GM21529 (cell line): ENCODE measurements around the gene FRZB.
"Not testable (repeated sequence)": the region's sequence is repeated elsewhere in the genome, so short reads cannot be mapped to it uniquely, and the experiment has no call there.

Experiments
- ATAC-seq: cut with Tn5 transposase; IDR thresholded peaks from one replicate; pipeline ENCODE4 v1.9.1; 2021; ENCODE audit not compliant: unreplicated experiment

The FRZB gene

GRCh38 chr2:182866461-182867406 lies at the start of gene FRZB:
Gene FRZB (minus strand): TSS chr2:182866637. CDS start chr2:182866552, 85 bp downstream.
- ATAC-seq: no peak

GRCh38 chr2:182915369-182916326 lies 49.2 kb upstream of the FRZB start:
- ATAC-seq: no peak

DNA sequence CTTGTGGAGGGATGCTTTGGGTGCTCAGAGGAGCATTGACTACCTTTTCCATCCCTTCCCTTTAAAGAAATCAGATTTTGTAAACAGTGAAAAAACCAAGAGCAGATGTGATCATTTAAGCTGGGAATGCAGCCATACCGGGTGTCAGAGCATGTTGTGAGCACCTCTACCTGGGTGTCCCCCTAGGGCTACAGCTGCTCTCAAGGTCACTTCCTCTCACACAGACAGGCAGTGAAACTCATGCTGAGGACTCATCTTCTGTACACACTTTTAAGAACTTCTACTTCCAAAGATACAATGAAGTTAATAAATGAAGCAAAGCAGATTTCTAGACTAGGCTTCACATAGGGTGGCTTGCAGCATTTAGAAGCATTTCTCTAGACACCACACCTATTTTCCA lies 48.4 kb upstream of the FRZB start:
- ATAC-seq: no peak

DNA sequence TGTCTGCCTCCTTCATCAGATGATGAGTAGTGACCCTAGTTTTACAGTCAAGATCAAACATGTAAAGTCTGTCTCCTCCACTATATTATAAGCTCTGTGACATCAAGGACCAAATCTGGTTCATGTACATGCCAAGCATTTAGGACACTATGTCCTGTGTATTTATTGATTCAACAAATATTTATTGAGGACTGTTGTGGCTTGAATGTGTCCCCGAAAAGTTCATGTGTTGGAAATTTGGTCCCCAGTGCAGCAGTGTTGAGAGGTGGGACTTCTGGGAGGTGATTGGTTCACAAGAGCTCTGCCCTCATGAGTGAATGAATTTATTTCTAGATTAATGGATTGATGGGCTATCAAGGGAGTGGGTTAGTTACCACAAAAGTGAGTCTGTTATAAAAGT lies 46.6 kb upstream of the FRZB start:
- ATAC-seq: no peak

DNA sequence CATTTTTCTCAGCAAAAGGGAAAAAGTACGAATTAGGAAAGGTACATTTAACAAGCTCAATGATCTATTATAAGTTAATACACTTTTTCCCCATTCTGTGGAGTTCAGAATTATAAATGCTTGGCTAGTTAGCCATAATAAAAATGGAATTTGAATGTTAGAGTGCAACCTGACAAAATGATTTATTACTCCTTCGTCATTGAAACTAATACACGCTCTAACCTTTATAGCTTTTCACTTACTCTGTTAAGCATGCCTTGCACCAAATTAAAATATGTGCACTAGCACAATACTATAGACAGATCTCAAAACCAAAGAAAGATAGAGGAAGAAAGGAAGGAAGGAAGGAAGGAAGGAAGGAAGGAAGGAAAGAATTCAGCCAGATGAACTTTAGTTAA lies 46.1 kb upstream of the FRZB start:
- ATAC-seq: no peak

DNA sequence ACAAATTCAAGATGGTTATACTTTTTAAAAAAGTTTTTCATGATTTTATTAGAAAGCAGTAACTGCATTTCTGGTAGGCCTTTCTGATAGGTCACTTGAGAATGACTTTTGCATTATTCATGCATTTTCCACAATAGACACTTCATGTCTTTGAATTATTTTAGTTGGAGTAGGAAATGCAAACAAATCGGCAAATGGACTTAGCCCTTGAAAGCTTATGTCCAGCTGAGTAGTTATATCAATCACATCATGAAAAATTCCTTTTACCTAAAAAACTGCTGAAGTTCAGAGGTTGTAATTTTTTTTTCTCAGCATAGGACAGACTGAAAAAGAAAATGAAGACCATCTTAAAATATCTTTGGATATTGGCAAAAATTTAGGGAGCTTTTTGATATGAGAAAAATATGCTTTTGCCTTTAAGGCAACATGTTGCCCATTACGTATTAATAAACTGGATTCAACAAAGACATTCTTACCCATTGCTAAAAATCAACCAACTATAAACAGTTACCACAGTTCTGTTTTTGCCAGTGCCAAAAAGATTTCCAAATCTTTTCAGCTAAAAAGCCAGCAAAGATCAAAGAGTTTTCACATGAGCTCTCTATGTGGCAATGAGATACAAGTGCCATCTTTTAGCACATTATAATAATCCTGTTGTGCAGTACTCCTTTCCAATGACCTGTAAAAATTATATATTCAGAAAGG lies 45.5 kb upstream of the FRZB start:
- no peak for ATAC-seq

DNA sequence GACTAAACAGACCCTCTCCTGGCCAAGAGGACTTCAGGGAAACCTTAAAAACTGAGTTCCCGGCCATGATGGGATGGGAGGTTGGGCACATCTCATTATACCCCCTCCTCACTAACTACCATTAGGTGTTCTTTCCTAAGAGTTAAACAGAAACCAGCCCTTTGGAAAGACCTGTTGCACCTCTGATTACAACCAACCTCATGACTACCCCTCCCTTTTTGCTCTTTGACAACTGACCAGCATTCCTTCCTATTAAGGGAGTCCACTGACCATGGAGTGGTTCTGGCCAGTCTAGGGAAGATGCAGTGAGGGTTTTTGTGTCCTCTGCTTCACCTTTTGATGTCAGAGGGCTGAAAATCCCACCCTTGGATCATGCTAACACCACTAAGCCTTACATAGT lies 44.5 kb upstream of the FRZB start:
- no peak for ATAC-seq

- no peak for ATAC-seq
Observed at GRCh38 chr2:182907081-182907830, 40.8 kb upstream of the FRZB start.

DNA sequence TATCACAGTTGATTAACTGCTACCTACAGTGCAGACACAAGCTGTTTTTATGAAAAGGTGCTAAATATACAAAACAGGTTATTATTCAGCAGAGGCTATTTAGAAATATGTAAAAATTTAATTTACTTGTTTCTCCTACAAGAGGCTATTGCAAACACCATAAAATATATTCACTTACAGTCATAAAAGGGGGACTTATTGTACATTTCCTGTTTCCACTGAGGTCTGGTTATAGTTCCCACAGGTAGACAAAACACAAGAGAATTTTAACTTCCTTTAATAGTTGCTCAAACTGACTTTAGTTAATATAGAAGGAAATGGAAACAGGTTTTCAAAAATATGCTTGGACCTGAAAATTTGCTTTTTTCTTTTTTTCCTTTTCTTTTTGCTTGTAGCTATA lies 40.0 kb upstream of the FRZB start:
- ATAC-seq: peak; percentile 45

- ATAC-seq: no peak
Observed at GRCh38 chr2:182904844-182905243, 38.4 kb upstream of the FRZB start.

DNA sequence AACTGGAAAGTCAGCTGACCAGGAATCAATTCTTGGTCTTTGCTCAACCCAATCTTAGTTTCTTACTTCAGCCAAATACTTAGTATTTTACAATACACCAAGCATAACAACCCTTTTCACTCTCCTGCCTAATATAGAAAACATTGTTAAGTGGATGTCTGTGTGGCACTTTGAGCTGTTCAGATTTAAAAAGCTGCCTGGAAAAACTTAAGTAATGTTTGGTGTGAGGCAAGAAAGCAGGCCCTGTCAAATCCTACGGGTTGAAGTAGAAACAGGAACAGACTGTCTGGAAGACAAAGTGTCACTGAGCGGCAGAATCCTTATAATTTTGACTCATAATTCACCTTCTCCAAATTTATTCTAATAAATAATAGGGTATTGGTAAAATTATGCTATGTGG lies 37.1 kb upstream of the FRZB start:
- ATAC-seq: no peak

- ATAC-seq: no peak
Observed at GRCh38 chr2:182901748-182902147, 35.3 kb upstream of the FRZB start.

- no peak for ATAC-seq
Observed at GRCh38 chr2:182898718-182899117, 32.3 kb upstream of the FRZB start.

DNA sequence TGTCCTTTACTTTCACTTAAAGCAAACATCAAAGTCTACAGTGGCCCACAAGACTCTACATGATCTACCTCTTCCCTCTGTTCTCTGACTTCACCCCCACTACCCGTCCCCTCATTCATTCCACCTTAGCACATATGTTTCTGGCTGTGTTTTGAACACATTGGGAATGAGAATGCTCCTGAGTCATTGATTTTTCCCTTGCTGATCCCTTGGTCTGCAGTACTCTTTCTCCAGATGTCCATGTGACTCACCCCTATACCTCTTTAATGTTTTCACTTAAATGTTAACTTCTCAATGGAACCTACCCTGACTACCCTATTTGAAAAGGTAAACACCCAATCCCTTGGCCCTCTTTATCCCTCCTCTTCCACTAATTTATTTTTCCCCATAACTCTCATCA lies 30.7 kb upstream of the FRZB start:
- no peak for ATAC-seq

DNA sequence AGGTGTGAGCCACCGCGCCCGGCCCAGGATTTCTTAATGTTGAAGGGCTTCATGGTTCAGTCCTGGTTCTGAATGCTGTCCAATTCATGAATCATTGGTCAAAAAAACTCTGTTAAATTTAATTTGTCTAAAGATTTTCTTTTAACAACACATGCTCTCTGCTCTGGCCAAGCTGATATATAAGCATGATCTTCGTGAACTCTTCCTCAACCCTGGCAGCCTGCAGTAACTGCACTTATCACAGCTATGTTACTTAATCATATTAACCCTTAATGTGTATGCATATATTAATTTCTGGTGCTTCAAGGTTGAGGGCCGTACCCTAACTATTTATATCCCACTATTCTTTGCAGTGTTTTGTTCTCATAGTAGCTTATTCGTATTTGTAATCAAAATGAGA lies 29.4 kb upstream of the FRZB start:
- ATAC-seq: no peak

DNA sequence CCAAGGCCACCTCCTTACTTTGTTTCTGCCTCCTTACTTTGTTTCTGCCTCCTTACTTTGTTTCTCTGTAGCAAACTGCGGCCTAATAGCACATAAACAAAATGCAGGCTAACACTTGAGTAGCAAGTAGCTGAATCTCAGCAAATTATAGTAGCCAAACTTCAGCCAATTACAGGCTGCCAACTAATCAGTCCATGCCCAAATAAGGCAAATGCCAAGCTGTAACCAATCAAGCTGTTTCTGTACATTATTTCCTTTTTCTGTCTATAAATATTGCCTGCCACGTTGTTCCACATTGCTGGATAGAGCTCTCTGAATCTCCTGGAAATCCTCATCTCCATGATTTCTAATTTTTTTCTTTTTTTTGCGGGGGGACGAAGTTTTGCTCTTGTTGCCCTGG lies 28.7 kb upstream of the FRZB start:
- ATAC-seq: no peak

GRCh38 chr2:182894174-182894573 lies 27.7 kb upstream of the FRZB start:
- ATAC-seq: no peak

GRCh38 chr2:182893666-182894065 lies 27.2 kb upstream of the FRZB start:
- no peak for ATAC-seq

DNA sequence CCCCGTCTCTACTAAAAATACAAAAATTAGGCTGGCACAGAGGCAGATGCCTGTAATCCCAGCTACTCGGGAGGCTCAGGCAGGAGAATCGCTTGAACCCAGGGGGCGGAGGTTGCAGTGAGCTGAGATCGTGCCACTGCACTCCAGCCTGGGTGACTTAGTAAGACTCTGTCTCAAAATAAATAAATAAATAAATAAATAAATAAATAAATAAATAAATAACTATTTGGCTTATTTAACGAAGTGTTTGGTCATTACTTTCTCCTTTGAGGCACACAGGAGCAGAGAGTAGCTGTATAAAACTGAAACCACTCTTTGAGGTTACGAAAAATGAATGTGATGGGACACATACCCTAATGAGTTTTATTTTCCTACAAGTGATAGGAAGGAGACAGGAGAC lies 26.6 kb upstream of the FRZB start:
- ATAC-seq: not testable (repeated sequence)

DNA sequence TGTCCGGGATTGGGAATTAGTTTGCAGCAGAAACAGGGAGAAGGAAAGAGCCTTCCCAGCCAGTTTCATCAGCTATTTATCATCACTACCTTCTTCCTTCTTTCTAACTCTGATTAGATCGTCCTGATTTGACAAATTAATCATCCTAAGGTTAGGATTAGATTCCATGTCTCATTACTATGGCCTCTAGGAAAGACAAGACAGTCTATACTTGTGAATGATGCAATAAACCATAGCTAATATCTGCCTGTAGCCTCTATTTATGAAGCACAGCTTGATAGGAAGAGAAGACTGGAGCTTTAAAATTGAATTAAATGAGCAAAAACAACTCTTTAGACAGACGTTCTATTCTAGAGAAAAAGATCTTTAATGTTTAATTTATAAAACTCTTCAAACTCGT lies 25.2 kb upstream of the FRZB start:
- no peak for ATAC-seq
